Effector CD8-positive, alpha-beta T cell (primary cell): ENCODE data around the gene TRIM2.

Source experiments
- DNase-seq: peaks from one replicate; lab custom pipeline; 2025; lab: John Stamatoyannopoulos, UW

Gene TRIM2

DNA sequence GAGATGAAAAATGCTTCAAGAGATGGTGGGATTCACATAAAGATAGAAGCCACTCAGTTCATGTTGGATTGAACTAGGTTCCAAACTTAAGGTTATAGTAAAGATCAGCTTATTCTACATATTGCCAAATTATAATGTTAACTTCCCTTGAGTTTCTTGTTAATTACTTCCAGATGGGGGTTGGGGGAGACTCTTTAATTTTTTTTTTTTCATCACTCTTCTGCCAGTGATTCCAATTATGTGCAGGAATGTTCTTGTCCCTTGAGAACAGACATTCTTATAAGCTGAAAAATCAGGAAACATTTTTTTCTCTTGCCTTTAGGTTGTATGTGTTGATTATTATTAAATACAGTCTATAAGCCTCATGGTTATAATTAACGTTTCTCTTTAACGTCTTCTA is 170.2 kb downstream of the TRIM2 start:
- no peak for DNase-seq

DNA sequence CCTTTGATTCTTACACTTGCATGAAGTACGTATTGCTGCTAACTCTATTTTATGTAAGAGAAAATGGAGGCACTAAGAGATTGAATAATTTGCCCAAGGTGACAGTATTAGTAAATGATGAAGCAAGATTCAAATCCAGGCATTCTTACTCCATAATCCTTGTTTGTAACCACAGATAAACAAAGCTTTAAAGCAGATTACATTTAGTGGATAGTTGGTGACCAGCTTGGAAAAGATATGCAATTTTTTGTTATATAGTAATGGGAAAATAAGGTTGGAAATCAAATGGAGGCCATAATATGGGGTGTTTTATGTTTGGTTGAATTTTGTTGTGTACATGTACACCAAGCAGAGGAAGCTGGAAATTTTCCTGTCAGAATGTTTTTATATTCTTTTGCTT is 171.1 kb downstream of the TRIM2 start:
- DNase-seq, result no peak

DNA sequence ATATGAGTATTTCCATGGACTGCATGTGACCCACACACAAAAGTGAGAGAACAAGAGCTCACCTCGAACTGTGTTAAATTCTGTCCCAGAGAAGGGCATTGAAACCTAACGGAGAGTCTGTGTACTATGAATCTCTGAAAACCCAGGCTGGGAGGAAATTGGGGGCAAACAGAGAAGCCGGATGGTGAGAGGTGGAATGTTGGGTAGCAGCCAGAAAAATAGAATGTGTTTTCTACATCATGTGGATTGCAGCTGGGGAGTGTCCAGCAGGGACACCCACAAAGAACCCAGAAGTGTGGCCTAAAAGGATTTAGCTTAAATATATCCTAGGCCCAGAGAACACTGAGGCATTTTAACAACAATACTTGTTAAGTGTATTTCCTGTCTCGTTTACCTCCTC is 178.9 kb downstream of the TRIM2 start:
- DNase-seq, result no peak

DNA sequence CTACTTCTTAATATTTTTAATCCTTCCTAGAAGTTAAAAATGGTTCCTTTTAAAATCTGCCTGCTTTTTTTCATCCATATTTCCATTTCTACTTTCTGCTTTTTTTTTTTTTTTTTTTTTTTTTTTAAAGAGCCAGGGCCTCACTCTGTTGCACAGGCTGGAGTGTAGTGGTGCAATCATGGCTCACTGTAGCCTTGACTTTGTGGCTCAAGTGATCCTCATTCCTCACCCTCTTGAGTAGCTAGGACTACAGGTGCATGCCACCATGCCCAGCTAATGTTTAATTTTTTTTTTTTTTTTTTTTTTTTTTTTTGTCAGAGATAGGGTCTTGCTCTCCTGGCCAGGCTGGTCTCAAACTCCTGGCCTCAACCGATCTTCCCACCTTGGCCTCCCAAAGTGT is 179.9 kb downstream of the TRIM2 start:
- no peak for DNase-seq

DNA sequence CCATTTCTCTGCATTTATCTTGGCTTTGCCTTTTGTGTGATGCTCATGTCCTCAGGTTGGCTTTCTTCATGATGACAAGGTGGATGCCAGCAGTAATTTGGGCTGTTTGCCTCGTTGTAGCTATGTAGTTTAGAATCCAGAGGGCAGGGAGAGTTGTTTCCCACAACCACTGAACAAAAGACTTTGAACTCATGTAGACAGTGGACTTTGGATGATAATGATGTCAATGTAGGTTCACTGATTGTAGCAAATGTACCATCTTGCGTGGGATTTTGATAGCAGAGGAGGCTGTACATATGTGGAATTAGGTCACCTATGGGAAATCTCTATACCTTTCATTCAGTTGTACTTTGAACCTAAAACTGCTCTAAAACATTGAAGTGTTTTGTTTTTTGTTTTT is 181.5 kb downstream of the TRIM2 start:
- no peak for DNase-seq

DNA sequence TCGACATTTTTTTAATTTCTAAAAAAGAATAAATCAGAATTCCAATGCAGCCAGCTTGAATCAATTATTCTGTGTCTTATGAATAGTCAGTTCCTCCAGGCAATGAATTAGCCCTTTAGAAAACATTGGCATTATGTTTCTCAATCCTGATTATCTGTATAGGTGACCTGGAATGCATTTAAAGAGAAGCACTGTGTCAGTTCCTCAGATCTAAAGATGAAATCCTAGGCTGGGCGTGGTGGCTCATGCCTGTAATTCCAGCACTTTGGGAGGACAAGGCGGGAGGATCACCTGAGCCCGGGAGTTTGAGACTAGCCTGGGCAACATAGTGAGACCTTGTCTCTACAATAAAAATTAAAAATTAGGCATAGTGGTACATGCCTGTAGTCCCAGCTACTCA is 183.7 kb downstream of the TRIM2 start:
- no peak for DNase-seq
